SK-N-SH treated with all-trans-retinoic acid at 6 μM for 48 hours (cell line): ENCODE measurements around the gene ADARB2.

Source experiments
- ATAC-seq: fragments of 200-7000 bp; cut with Tn5 transposase; 3 replicates; pipeline ENCODE4 v1.9.1; 2020; ENCODE audit warnings: mild to moderate bottlenecking, moderate library complexity
- ARNTL ChIP-seq: fragments of 450-650 bp; formaldehyde crosslinking; IDR thresholded peaks from 2 replicates; pipeline ENCODE4 v1.5.0; 2020; ENCODE audit warnings: low read depth, mild to moderate bottlenecking, moderate library complexity, borderline replicate concordance
- CSDC2 ChIP-seq: fragments of 250-450 bp; sonication (Bioruptor Pico); IDR thresholded peaks from 2 replicates; pipeline ENCODE4 v1.5.0; 2020; ENCODE audit warnings: mild to moderate bottlenecking, moderate library complexity
- ESRRG ChIP-seq: fragments of 250-450 bp; sonication (Bioruptor Pico); IDR thresholded peaks from 2 replicates; pipeline ENCODE4 v1.6.1; 2021; ENCODE audit warnings: mild to moderate bottlenecking
- GLIS3 ChIP-seq: fragments of 250-450 bp; sonication (Bioruptor Pico); IDR thresholded peaks from 2 replicates; pipeline ENCODE4 v1.5.0; 2020; ENCODE audit warnings: mild to moderate bottlenecking, moderate library complexity
- ISL1 ChIP-seq: fragments of 250-450 bp; sonication (Bioruptor Pico); IDR thresholded peaks from 2 replicates; pipeline ENCODE4 v2.1.2; 2022; ENCODE audit warnings: mild to moderate bottlenecking, moderate library complexity
- OSR1 ChIP-seq: fragments of 250-450 bp; sonication (Bioruptor Pico); IDR thresholded peaks from 2 replicates; pipeline ENCODE4 v1.8.0; 2022; ENCODE audit warnings: moderate library complexity, mild to moderate bottlenecking, inconsistent platforms
- PPARA ChIP-seq: fragments of 250-450 bp; sonication (Bioruptor Pico); IDR thresholded peaks from 2 replicates; pipeline ENCODE4 v1.5.0; 2020; ENCODE audit warnings: mild to moderate bottlenecking, borderline replicate concordance
- RARB ChIP-seq: fragments of 250-450 bp; sonication (Bioruptor Pico); IDR thresholded peaks from 2 replicates; pipeline ENCODE4 v1.8.0; 2021; ENCODE audit warnings: mild to moderate bottlenecking, moderate library complexity
- SNAI2 ChIP-seq: fragments of 250-450 bp; sonication (Bioruptor Pico); IDR thresholded peaks from 2 replicates; pipeline ENCODE4 v1.5.0; 2020; ENCODE audit warnings: mild to moderate bottlenecking, moderate library complexity
- TCF4 ChIP-seq: fragments of 250-450 bp; sonication (Bioruptor Pico); IDR thresholded peaks from 2 replicates; pipeline ENCODE4 v1.8.0; 2021; ENCODE audit warnings: mild to moderate bottlenecking, moderate library complexity, borderline replicate concordance
- ZC3H10 ChIP-seq: fragments of 250-450 bp; sonication (Bioruptor Pico); IDR thresholded peaks from 2 replicates; pipeline ENCODE4 v1.5.1; 2021; ENCODE audit warnings: mild to moderate bottlenecking, moderate library complexity
- ZFP3 ChIP-seq: fragments of 250-450 bp; sonication (Bioruptor Pico); IDR thresholded peaks from 2 replicates; pipeline ENCODE4 v1.5.0; 2020; ENCODE audit warnings: mild to moderate bottlenecking, moderate library complexity
- ZFP30 ChIP-seq: fragments of 450-650 bp; formaldehyde crosslinking; IDR thresholded peaks from 2 replicates; pipeline ENCODE4 v1.5.0; 2022; ENCODE audit warnings: mild to moderate bottlenecking, moderate library complexity
- ZNF565 ChIP-seq: fragments of 450-650 bp; formaldehyde crosslinking; conservative IDR thresholded peaks from 2 replicates; pipeline ENCODE4 v1.5.0; 2020; ENCODE audit warnings: low read depth, mild to moderate bottlenecking, moderate library complexity
- ZNF70 ChIP-seq: fragments of 450-650 bp; formaldehyde crosslinking; IDR thresholded peaks from 2 replicates; pipeline ENCODE4 v1.5.0; 2020; ENCODE audit warnings: mild to moderate bottlenecking, moderate library complexity
- ZNF8 ChIP-seq: fragments of 450-650 bp; formaldehyde crosslinking; IDR thresholded peaks from 2 replicates; pipeline ENCODE4 v1.5.0; 2020; ENCODE audit warnings: mild to moderate bottlenecking, moderate library complexity
- TF ChIP-seq, protein P1 (sequence below): fragments of 250-450 bp; sonication (Bioruptor Pico); IDR thresholded peaks from 2 replicates; pipeline ENCODE4 v1.8.0; 2021; ENCODE audit warnings: low read depth, mild to moderate bottlenecking, moderate library complexity, borderline replicate concordance
- TF ChIP-seq, protein P2 (sequence below): fragments of 250-450 bp; sonication (Bioruptor Pico); IDR thresholded peaks from 2 replicates; pipeline ENCODE4 v1.5.1; 2021; ENCODE audit warnings: mild to moderate bottlenecking, moderate library complexity
- TF ChIP-seq, protein P3 (sequence below): fragments of 250-450 bp; sonication (Bioruptor Pico); IDR thresholded peaks from 2 replicates; pipeline ENCODE4 v1.5.0; 2020; ENCODE audit warnings: mild to moderate bottlenecking, moderate library complexity
- TF ChIP-seq, protein P4 (sequence below): fragments of 250-450 bp; sonication (Bioruptor Pico); IDR thresholded peaks from 2 replicates; pipeline ENCODE4 v1.8.0; 2020; ENCODE audit warnings: mild to moderate bottlenecking, moderate library complexity, borderline replicate concordance

ADARB2 gene

DNA sequence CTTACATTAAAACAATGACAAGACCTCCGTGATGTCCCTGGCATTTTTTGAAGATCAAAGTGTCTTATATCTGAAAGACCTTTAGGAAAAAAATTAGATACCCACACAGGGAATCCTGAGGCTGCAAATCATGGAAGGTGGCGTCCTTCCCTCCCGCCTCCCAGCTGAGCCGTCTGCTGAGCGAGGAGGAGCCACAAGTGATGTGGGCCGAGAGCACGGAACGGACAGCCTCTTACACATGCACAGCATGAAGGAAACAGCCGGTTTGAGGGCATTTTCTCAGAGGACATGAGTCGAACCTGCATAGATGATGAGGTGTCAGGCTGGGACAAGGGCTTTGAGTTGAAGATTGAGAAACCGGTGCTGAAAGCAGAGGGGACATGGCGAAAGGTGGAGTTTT lies 163.3 kb downstream of the ADARB2 start:
- no peak for TF ChIP-seq ZFP30
- TF ChIP-seq ZNF70 (CRISPR knock-in tag): no peak
- TF ChIP-seq PPARA (CRISPR knock-in tag): no peak
- TF ChIP-seq ZNF565 (CRISPR knock-in tag): no peak
- no peak for TF ChIP-seq ARNTL (CRISPR knock-in tag)
- TF ChIP-seq ISL1: no peak
- no peak for TF ChIP-seq TCF4 (CRISPR knock-in tag)
- no peak for TF ChIP-seq ESRRG (CRISPR knock-in tag)
- TF ChIP-seq, protein P1, sequence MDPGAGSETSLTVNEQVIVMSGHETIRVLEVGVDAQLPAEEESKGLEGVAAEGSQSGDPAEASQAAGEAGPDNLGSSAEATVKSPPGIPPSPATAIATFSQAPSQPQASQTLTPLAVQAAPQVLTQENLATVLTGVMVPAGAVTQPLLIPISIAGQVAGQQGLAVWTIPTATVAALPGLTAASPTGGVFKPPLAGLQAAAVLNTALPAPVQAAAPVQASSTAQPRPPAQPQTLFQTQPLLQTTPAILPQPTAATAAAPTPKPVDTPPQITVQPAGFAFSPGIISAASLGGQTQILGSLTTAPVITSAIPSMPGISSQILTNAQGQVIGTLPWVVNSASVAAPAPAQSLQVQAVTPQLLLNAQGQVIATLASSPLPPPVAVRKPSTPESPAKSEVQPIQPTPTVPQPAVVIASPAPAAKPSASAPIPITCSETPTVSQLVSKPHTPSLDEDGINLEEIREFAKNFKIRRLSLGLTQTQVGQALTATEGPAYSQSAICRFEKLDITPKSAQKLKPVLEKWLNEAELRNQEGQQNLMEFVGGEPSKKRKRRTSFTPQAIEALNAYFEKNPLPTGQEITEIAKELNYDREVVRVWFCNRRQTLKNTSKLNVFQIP (CRISPR knock-in tag): no peak
- TF ChIP-seq, protein P2, sequence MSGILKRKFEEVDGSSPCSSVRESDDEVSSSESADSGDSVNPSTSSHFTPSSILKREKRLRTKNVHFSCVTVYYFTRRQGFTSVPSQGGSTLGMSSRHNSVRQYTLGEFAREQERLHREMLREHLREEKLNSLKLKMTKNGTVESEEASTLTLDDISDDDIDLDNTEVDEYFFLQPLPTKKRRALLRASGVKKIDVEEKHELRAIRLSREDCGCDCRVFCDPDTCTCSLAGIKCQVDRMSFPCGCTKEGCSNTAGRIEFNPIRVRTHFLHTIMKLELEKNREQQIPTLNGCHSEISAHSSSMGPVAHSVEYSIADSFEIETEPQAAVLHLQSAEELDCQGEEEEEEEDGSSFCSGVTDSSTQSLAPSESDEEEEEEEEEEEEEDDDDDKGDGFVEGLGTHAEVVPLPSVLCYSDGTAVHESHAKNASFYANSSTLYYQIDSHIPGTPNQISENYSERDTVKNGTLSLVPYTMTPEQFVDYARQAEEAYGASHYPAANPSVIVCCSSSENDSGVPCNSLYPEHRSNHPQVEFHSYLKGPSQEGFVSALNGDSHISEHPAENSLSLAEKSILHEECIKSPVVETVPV (CRISPR knock-in tag): no peak
- no peak for TF ChIP-seq ZFP3 (CRISPR knock-in tag)
- TF ChIP-seq CSDC2 (CRISPR knock-in tag): no peak
- TF ChIP-seq, protein P3, sequence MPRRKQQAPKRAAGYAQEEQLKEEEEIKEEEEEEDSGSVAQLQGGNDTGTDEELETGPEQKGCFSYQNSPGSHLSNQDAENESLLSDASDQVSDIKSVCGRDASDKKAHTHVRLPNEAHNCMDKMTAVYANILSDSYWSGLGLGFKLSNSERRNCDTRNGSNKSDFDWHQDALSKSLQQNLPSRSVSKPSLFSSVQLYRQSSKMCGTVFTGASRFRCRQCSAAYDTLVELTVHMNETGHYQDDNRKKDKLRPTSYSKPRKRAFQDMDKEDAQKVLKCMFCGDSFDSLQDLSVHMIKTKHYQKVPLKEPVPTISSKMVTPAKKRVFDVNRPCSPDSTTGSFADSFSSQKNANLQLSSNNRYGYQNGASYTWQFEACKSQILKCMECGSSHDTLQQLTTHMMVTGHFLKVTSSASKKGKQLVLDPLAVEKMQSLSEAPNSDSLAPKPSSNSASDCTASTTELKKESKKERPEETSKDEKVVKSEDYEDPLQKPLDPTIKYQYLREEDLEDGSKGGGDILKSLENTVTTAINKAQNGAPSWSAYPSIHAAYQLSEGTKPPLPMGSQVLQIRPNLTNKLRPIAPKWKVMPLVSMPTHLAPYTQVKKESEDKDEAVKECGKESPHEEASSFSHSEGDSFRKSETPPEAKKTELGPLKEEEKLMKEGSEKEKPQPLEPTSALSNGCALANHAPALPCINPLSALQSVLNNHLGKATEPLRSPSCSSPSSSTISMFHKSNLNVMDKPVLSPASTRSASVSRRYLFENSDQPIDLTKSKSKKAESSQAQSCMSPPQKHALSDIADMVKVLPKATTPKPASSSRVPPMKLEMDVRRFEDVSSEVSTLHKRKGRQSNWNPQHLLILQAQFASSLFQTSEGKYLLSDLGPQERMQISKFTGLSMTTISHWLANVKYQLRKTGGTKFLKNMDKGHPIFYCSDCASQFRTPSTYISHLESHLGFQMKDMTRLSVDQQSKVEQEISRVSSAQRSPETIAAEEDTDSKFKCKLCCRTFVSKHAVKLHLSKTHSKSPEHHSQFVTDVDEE (CRISPR knock-in tag): no peak
- TF ChIP-seq GLIS3: no peak
- TF ChIP-seq ZNF8 (CRISPR knock-in tag): no peak
- TF ChIP-seq, protein P4, sequence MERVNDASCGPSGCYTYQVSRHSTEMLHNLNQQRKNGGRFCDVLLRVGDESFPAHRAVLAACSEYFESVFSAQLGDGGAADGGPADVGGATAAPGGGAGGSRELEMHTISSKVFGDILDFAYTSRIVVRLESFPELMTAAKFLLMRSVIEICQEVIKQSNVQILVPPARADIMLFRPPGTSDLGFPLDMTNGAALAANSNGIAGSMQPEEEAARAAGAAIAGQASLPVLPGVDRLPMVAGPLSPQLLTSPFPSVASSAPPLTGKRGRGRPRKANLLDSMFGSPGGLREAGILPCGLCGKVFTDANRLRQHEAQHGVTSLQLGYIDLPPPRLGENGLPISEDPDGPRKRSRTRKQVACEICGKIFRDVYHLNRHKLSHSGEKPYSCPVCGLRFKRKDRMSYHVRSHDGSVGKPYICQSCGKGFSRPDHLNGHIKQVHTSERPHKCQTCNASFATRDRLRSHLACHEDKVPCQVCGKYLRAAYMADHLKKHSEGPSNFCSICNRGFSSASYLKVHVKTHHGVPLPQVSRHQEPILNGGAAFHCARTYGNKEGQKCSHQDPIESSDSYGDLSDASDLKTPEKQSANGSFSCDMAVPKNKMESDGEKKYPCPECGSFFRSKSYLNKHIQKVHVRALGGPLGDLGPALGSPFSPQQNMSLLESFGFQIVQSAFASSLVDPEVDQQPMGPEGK (CRISPR knock-in tag): no peak
- TF ChIP-seq RARB (CRISPR knock-in tag): no peak
- TF ChIP-seq SNAI2 (CRISPR knock-in tag): no peak
- no peak for TF ChIP-seq OSR1 (CRISPR knock-in tag)
- no peak for TF ChIP-seq ZC3H10 (CRISPR knock-in tag)
- no peak for ATAC-seq

DNA sequence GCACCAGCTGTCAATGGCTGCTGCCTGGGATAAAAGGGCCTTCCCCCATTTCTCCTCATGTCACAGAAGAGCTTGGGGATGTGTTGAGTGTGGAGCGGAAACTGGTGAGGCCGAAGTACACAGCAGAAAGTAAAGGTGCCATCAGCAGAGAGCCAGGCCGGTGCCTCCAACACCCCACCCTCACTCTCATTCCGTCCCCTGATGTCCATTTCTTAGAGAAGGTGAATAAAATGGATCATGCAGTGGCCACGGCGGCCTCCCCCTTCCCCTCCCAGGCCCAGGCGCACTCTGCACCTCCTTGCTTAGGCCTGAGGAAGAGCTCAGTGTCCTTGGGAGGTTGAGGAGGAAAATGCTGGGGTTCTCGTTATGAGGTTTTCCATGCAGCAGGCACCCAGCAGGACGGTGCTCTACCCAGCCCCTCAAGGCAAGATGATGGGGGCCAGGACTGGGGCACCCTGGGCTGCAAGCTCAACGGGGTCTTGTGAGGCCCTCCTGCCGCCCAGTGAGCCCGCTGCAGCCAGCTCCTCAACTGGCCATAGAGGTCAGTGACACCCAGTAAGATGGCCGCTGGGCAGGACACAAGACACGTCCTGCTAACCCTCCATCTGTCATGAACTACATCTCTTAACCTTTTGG lies 163.9 kb downstream of the ADARB2 start:
- no peak for ATAC-seq
- TF ChIP-seq, protein P3 (CRISPR knock-in tag): no peak
- TF ChIP-seq RARB (CRISPR knock-in tag) (no peak), ZC3H10 (CRISPR knock-in tag) (no peak), OSR1 (CRISPR knock-in tag) (no peak), CSDC2 (CRISPR knock-in tag) (no peak), GLIS3 (no peak)
- TF ChIP-seq, protein P1 (CRISPR knock-in tag): no peak
- TF ChIP-seq, all 23 proteins: peak for 0
